Measurements from ENCODE around the gene NAA40. TPM values are rescaled to one million over a fixed set of nuclear protein-coding genes. Genes with fewer than 3 reads are reported as not detected.

The NAA40 gene
- total and polyA plus RNA-seq, 2 of the 4 experiments (the other 2 are of a cell fraction), result 15.2 to 24.7 TPM

DNA sequence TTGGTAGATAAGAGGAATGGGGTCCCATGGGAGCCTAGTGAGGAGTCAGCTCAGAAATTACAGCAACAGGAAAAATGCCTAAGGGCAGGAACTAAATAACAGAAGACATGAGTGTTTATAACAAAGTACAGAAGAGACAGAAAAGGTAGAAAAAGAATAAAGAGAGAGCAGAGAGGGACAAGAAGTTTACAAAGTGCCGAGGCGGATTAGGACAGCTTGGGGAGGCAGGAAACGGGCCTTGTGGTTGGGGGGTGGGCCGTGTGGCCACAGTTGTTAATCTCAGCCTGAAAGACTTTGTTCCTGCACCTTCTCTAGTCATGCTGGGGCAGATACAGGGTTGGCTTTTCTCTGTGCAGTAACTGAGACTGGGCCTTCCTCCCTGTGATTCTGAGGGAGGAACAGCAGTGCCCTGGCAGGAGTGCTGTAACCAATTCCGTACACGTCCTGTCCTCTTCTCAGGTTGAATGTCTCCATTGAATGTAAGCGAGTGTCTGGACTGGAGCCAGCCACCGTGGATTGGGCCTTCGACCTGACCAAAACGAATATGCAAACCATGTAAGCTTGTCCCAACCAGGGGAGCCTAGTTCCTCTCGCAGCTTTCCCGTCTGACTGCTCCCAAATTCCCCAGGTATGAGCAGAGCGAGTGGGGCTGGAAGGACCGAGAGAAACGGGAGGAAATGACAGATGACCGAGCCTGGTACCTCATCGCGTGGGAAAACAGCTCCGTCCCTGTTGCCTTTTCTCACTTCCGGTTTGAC is 13.2 kb downstream of the NAA40 start (continued):
- no peak for TF ChIP-seq MAZ (IDR thresholded peaks at IDR 0.05; ENCODE audit: borderline replicate concordance, low read depth, low read length)

DNA sequence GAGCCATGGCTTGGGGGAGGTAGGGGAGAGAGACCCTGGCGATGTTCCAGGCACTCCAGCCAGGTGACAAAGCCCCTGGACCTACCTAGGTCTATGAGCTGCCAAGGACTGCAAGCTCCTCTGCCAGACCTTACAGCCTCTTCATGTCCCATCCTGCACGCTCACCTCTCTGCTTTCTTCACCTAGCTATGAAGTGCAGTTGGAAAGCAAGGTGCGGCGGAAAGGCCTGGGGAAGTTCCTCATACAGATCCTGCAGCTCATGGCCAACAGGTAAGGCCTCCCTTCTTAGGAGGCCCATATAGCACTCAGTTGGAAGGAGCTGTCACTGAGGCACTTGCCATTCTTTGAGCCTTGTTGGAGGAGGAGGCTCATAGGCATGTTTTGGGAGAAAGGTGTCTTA is 13.8 kb downstream of the NAA40 start:
- in situ Hi-C loops (cut with MboI; ENCODE audit: low sequenced_read_pairs) (no loop called here), dilution Hi-C loops (cut with HindIII; ENCODE audit: low sequenced_read_pairs, unreplicated experiment) (no loop called here), intact Hi-C loops (cut with micrococcal nuclease) (no loop called here)
- no peak overlapping the region for H3K14ac ChIP-seq (replicated peaks; ENCODE audit: low read depth, low read length)
- no peak overlapping the region for H3K9ac ChIP-seq (ENCODE audit: low read depth, low read length)
- no peak overlapping the region for H3K4me3 ChIP-seq (ENCODE audit: insufficient read depth, low read depth, low read length)
- H3K56ac ChIP-seq (ENCODE audit: extremely low read depth, insufficient read depth, low read length), result no peak overlapping the region
- H3K27me3 ChIP-seq (ENCODE audit: control insufficient read depth, insufficient read depth, low read length), result no peaks in the 10 kb centered on the region
- no peak overlapping the region for H2AFZ ChIP-seq (replicated peaks; ENCODE audit: low read length, poor library complexity)
- no peak overlapping the region for H2AK5ac ChIP-seq (ENCODE audit: low read depth, low read length)
- no peak overlapping the region for H4K5ac ChIP-seq (ENCODE audit: low read depth, low read length)
- ATAC-seq (ENCODE audit: low read depth), result no peak
- no TSS peak for BruUV-seq (replicated peaks)
- H3K23ac ChIP-seq (ENCODE audit: low read depth, low read length), result no peak overlapping the region
- no peak for DNase-seq
- H3K4ac ChIP-seq (ENCODE audit: low read depth, low read length), result no peak overlapping the region
- CTCF ChIA-PET, result interaction anchor here (1.1 kb wide), 1 partner anchor 18 kb away, joined by 4 read pairs; no protein-coding TSS in a partner anchor
- no peak overlapping the region for H3K27ac ChIP-seq (ENCODE audit: insufficient read depth, low read length)
- no peak overlapping the region for H3K18ac ChIP-seq (ENCODE audit: low read depth, low read length)
- H3K4me1 ChIP-seq (ENCODE audit: control insufficient read depth, insufficient read depth, low read length), result no peaks in the 10 kb centered on the region
- H3K4me2 ChIP-seq (ENCODE audit: low read depth, low read length), result no peak overlapping the region
- WGBS, 2 experiments (ENCODE audit: extremely low coverage in 2 of 2, insufficient read length in 1 of 2), result 100% methylated on average over 1 of the region's 4 CpGs; no CpG with 5 or more reads in 1 of the 2 experiments
- H3K79me1 ChIP-seq (ENCODE audit: low read depth in 1 of 2, low read length in 2 of 2), result peaks cover 0 to 9% of the 10 kb centered on the region in 2 experiments; a peak in 3 of 4 replicates
- peaks cover 5% of the 10 kb centered on the region; the same call in 1 of the 2 replicates for H3K9me1 ChIP-seq (ENCODE audit: insufficient read depth, low read length)
- no peak overlapping the region for H4K8ac ChIP-seq (ENCODE audit: low read depth in 2 of 2, low read length in 2 of 2)
- H3K36me3 ChIP-seq (ENCODE audit: control insufficient read depth, insufficient read depth, low read length), result peaks cover 45% of the 10 kb centered on the region
- H2BK5ac ChIP-seq (ENCODE audit: low read depth, low read length, poor library complexity, severe bottlenecking), result no peak overlapping the region
- no peaks in the 10 kb centered on the region for H4K20me1 ChIP-seq (ENCODE audit: insufficient read depth, low read length)
- H2BK120ac ChIP-seq (ENCODE audit: low read depth, low read length), result no peak overlapping the region
- H4K91ac ChIP-seq (ENCODE audit: insufficient read depth, low read depth, low read length), result no peak overlapping the region
- H2BK20ac ChIP-seq (ENCODE audit: low read depth, low read length), result no peak overlapping the region
- POLR2A ChIA-PET (ENCODE audit: unreplicated experiment), result no interaction called here
- no peak overlapping the region for H2BK15ac ChIP-seq (ENCODE audit: low read depth, low read length)
- no peak overlapping the region for H2AK9ac ChIP-seq (replicated peaks; ENCODE audit: low read depth, low read length, poor library complexity)
- no peaks in the 10 kb centered on the region for H3K9me3 ChIP-seq (ENCODE audit: control insufficient read depth, insufficient read depth, low read length)
- TF ChIP-seq SMC3 (IDR thresholded peaks at IDR 0.05; ENCODE audit: low read depth, low read length) (no peak), RAD21 (IDR thresholded peaks at IDR 0.05; ENCODE audit: low read length) (no peak), MXI1 (IDR thresholded peaks at IDR 0.05; ENCODE audit: borderline replicate concordance, low read depth, low read length) (no peak), MAFK (IDR thresholded peaks at IDR 0.05; ENCODE audit: low read depth, low read length) (no peak), NFE2L2 (IDR thresholded peaks at IDR 0.05; ENCODE audit: low read depth, low read length) (no peak), POLR2A (IDR thresholded peaks at IDR 0.05; ENCODE audit: low read depth, low read length) (no peak), RCOR1 (IDR thresholded peaks at IDR 0.05; ENCODE audit: insufficient replicate concordance, low read length) (no peak), BHLHE40 (IDR thresholded peaks at IDR 0.05; ENCODE audit: low read depth, low read length) (no peak), CHD1 (IDR thresholded peaks at IDR 0.05; ENCODE audit: low read depth, low read length) (no peak)
- TF ChIP-seq, protein P1, sequence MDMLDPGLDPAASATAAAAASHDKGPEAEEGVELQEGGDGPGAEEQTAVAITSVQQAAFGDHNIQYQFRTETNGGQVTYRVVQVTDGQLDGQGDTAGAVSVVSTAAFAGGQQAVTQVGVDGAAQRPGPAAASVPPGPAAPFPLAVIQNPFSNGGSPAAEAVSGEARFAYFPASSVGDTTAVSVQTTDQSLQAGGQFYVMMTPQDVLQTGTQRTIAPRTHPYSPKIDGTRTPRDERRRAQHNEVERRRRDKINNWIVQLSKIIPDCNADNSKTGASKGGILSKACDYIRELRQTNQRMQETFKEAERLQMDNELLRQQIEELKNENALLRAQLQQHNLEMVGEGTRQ (IDR thresholded peaks at IDR 0.05; ENCODE audit: low read depth, low read length), result no peak
- TF ChIP-seq, protein P2, sequence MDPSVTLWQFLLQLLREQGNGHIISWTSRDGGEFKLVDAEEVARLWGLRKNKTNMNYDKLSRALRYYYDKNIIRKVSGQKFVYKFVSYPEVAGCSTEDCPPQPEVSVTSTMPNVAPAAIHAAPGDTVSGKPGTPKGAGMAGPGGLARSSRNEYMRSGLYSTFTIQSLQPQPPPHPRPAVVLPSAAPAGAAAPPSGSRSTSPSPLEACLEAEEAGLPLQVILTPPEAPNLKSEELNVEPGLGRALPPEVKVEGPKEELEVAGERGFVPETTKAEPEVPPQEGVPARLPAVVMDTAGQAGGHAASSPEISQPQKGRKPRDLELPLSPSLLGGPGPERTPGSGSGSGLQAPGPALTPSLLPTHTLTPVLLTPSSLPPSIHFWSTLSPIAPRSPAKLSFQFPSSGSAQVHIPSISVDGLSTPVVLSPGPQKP (IDR thresholded peaks at IDR 0.05; ENCODE audit: borderline replicate concordance, low read depth, low read length), result no peak
- TF ChIP-seq, protein P3, sequence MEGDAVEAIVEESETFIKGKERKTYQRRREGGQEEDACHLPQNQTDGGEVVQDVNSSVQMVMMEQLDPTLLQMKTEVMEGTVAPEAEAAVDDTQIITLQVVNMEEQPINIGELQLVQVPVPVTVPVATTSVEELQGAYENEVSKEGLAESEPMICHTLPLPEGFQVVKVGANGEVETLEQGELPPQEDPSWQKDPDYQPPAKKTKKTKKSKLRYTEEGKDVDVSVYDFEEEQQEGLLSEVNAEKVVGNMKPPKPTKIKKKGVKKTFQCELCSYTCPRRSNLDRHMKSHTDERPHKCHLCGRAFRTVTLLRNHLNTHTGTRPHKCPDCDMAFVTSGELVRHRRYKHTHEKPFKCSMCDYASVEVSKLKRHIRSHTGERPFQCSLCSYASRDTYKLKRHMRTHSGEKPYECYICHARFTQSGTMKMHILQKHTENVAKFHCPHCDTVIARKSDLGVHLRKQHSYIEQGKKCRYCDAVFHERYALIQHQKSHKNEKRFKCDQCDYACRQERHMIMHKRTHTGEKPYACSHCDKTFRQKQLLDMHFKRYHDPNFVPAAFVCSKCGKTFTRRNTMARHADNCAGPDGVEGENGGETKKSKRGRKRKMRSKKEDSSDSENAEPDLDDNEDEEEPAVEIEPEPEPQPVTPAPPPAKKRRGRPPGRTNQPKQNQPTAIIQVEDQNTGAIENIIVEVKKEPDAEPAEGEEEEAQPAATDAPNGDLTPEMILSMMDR (conservative IDR thresholded peaks at IDR 0.05; ENCODE audit: low read depth, low read length), result no peak
